Measurements from ENCODE around the gene DPYSL4.

GRCh38 chr10:132204078-132204780 lies 17.5 kb downstream of the DPYSL4 start:
- TF ChIP-seq POLR2A (IDR thresholded peaks at IDR 0.05) = no peak
- TF ChIP-seq CTCF (IDR thresholded peaks at IDR 0.05) = no peak

Measured in adrenal gland (tissue), 5 donors.